Hepatocyte (in vitro differentiated cells): ENCODE results near the gene RUNX1. TPM values are rescaled to one million over a fixed set of nuclear protein-coding genes. Genes with fewer than 3 reads are reported as not detected.

ENCODE experiments used
- DNase-seq: peaks from one replicate; pipeline ENCODE4 v3.0.0-alpha.2; 2016; ENCODE audit warnings: low spot score
- H2AFZ ChIP-seq: fragments of 200-600 bp; sonication (generic); 2 replicates; pipeline ENCODE4 v1.6.0; 2016; ENCODE audit warnings: antibody characterized with exemption, mild to moderate bottlenecking
- H3K27ac ChIP-seq: fragments of 200-600 bp; sonication (generic); 2 replicates; pipeline ENCODE4 v1.5.1; 2016; ENCODE audit warnings: mild to moderate bottlenecking
- H3K27me3 ChIP-seq: fragments of 200-600 bp; sonication (generic); 2 replicates; pipeline ENCODE4 v1.6.1; 2016
- H3K36me3 ChIP-seq: fragments of 200-600 bp; sonication (generic); replicated peaks from 2 replicates; pipeline ENCODE4 v1.5.1; 2016; ENCODE audit warnings: low read depth; ENCODE audit not compliant: insufficient read depth
- H3K4me1 ChIP-seq: fragments of 200-600 bp; sonication (generic); 2 replicates; pipeline ENCODE4 v1.5.1; 2016; ENCODE audit warnings: mild to moderate bottlenecking, moderate library complexity; ENCODE audit not compliant: insufficient read depth
- H3K4me2 ChIP-seq: fragments of 200-600 bp; sonication (generic); 2 replicates; pipeline ENCODE4 v1.6.0; 2016
- H3K4me3 ChIP-seq: fragments of 200-600 bp; sonication (generic); 2 replicates; pipeline ENCODE4 v1.5.1; 2016; ENCODE audit warnings: mild to moderate bottlenecking
- H3K79me2 ChIP-seq: fragments of 200-600 bp; sonication (generic); 2 replicates; pipeline ENCODE4 v1.6.0; 2017; ENCODE audit warnings: mild to moderate bottlenecking
- H3K9me2 ChIP-seq: fragments of 200-600 bp; sonication (generic); replicated peaks from 2 replicates; pipeline ENCODE4 v1.6.0; 2017; ENCODE audit warnings: mild to moderate bottlenecking; ENCODE audit not compliant: insufficient read depth
- H3K9me3 ChIP-seq: fragments of 200-600 bp; sonication (generic); 2 replicates; pipeline ENCODE4 v1.5.1; 2016; ENCODE audit warnings: low read depth, mild to moderate bottlenecking
- H4K20me1 ChIP-seq: fragments of 200-600 bp; sonication (generic); 2 replicates; pipeline ENCODE4 v1.6.0; 2016; ENCODE audit warnings: mild to moderate bottlenecking; ENCODE audit not compliant: insufficient read depth, poor library complexity, severe bottlenecking
- EZH2 ChIP-seq: fragments of 200-600 bp; sonication (generic); IDR thresholded peaks from 2 replicates; pipeline ENCODE4 v1.6.1; 2016; ENCODE audit warnings: antibody characterized with exemption, mild to moderate bottlenecking, borderline replicate concordance
- EZH2phosphoT487 ChIP-seq: fragments of 200-600 bp; sonication (generic); IDR thresholded peaks from one replicate; pipeline ENCODE4 v1.6.1; 2018; ENCODE audit warnings: antibody characterized with exemption, mild to moderate bottlenecking, low read depth, moderate library complexity; ENCODE audit not compliant: unreplicated experiment, severe bottlenecking
- WGBS: methylation state at CpG from one replicate; pipeline ENCODE4 v1.1.6; 2016; ENCODE audit warnings: low lambda C conversion rate; ENCODE audit errors: missing lambda C conversion rate; 5-methylcytosine and 5-hydroxymethylcytosine counted together
- polyA plus RNA-seq: library from polyadenylated mRNA; unstranded; fragments of >200 nt; fragmentation: Nextera tagmentation; extraction: Ambion mirVana; gene quantifications from 2 replicates; pipeline ENCODE4 v1.2.1, GENCODE V29; 2016
- total RNA-seq: library from RNA; depleted of rRNA; stranded (reverse); fragments of >200 nt; gene quantifications from 2 replicates; pipeline ENCODE4 v1.2.3, GENCODE V29; 2014
- TF ChIP-seq, protein P1 (sequence below): fragments of 200-600 bp; sonication (generic); IDR thresholded peaks from 2 replicates; pipeline ENCODE4 v1.5.1; 2016; ENCODE audit warnings: antibody characterized with exemption, mild to moderate bottlenecking; ENCODE audit not compliant: poor library complexity

The RUNX1 gene
- total and polyA plus RNA-seq, 2 experiments from 2014 or later, result 8.5 to 10.9 TPM

- Histone ChIP-seq H3K4me1 (peaks cover 42% of the 10 kb centered on the region), H4K20me1 (no peaks in the 10 kb centered on the region)
- WGBS, result 97% methylated on average over 3 of the region's 3 CpGs
These were observed 186.2 kb downstream of the RUNX1 start for GRCh38 chr21:34862951-34863350.

DNA sequence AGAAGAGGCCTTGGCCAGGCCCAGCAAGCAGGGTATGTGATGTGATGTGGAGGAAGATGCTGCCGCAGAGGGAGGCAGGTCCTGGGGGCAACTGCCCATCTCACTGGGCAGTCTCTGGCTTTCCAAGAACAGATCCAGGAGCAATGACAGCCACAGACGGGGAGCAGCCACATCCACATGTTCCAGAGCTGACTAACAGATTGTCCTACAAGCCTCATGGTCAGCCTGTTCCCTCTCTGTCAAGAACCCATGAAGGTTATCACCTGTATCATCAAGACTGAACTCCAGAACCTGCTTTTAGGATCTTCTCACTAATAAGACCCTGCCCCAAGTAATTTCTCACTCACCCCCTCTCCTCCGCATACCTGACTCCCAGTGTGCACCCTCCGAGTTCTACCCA lies 187.8 kb downstream of the RUNX1 start:
- peaks cover 41% of the 10 kb centered on the region for H3K4me1 ChIP-seq
- no peaks in the 10 kb centered on the region for H3K9me2 ChIP-seq
- DNase-seq, result no peak
- no peaks in the 10 kb centered on the region for H3K9me3 ChIP-seq
- H3K4me2 ChIP-seq, result no peak overlapping the region
- no peaks in the 10 kb centered on the region for H3K36me3 ChIP-seq
- H2AFZ ChIP-seq, result no peak overlapping the region
- 94% methylated on average over 4 of the region's 4 CpGs for WGBS
- no peak overlapping the region for H3K4me3 ChIP-seq
- no peak overlapping the region for H3K27ac ChIP-seq
- H4K20me1 ChIP-seq, result no peaks in the 10 kb centered on the region
- H3K79me2 ChIP-seq, result peaks cover 12% of the 10 kb centered on the region
- no peaks in the 10 kb centered on the region for H3K27me3 ChIP-seq
- TF ChIP-seq, protein P1, sequence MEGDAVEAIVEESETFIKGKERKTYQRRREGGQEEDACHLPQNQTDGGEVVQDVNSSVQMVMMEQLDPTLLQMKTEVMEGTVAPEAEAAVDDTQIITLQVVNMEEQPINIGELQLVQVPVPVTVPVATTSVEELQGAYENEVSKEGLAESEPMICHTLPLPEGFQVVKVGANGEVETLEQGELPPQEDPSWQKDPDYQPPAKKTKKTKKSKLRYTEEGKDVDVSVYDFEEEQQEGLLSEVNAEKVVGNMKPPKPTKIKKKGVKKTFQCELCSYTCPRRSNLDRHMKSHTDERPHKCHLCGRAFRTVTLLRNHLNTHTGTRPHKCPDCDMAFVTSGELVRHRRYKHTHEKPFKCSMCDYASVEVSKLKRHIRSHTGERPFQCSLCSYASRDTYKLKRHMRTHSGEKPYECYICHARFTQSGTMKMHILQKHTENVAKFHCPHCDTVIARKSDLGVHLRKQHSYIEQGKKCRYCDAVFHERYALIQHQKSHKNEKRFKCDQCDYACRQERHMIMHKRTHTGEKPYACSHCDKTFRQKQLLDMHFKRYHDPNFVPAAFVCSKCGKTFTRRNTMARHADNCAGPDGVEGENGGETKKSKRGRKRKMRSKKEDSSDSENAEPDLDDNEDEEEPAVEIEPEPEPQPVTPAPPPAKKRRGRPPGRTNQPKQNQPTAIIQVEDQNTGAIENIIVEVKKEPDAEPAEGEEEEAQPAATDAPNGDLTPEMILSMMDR, result no peak
- TF ChIP-seq EZH2 (no peak), EZH2phosphoT487 (no peak)

More at GRCh38 chr21:34862951-34863350, 186.2 kb downstream of the RUNX1 start:
- H3K36me3 ChIP-seq, result no peaks in the 10 kb centered on the region
- no peaks in the 10 kb centered on the region for H3K27me3 ChIP-seq
- no peak overlapping the region for H3K27ac ChIP-seq
- no peak overlapping the region for H3K4me3 ChIP-seq
- peaks cover 21% of the 10 kb centered on the region for H3K79me2 ChIP-seq
- no peaks in the 10 kb centered on the region for H3K9me2 ChIP-seq
- no peak for TF ChIP-seq EZH2phosphoT487
- no peak for TF ChIP-seq EZH2
- TF ChIP-seq, protein P1, result no peak
- no peak overlapping the region for H2AFZ ChIP-seq
- DNase-seq, result no peak
- H3K9me3 ChIP-seq, result no peaks in the 10 kb centered on the region
- H3K4me2 ChIP-seq, result no peak overlapping the region

GRCh38 chr21:34859976-34860653 lies 189.0 kb downstream of the RUNX1 start:
- DNase-seq, result no peak

More at GRCh38 chr21:34859976-34860653, 189.0 kb downstream of the RUNX1 start:
- peaks cover 31% of the 10 kb centered on the region for H3K4me1 ChIP-seq
- peaks cover 12% of the 10 kb centered on the region for H3K79me2 ChIP-seq
- H3K4me3 ChIP-seq, result no peak overlapping the region
- H3K27me3 ChIP-seq, result no peaks in the 10 kb centered on the region
- no peak overlapping the region for H3K27ac ChIP-seq
- no peaks in the 10 kb centered on the region for H3K9me3 ChIP-seq
- H3K9me2 ChIP-seq, result no peaks in the 10 kb centered on the region
- TF ChIP-seq, protein P1, result no peak
- no peak for TF ChIP-seq EZH2phosphoT487
- TF ChIP-seq EZH2, result no peak
- no peak overlapping the region for H2AFZ ChIP-seq
- no peaks in the 10 kb centered on the region for H3K36me3 ChIP-seq
- no peaks in the 10 kb centered on the region for H4K20me1 ChIP-seq
- no peak overlapping the region for H3K4me2 ChIP-seq
- WGBS, result 72% methylated on average over 5 of the region's 5 CpGs
